Measurements from ENCODE around the gene TMEM256.

DNA sequence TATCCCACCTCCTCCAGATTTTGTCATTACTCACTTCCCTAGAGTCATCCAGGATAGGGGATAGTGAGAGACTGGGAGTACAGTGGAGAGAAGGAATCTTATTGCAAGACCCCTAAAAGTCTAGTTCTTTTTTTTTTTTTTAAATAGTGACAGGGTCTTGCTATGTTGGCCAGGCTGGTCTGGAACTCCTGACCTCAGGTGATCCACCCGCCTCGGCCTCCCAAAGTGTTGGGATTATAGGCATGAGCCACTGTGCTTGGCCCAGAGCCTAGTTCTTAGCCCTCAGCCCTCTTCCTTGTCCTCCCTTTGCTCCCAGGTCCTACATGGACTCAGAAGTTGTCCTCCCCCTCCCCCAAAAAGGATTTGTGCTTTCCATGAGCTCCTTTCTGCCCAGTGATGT, 38.2 kb upstream of the TMEM256 start:
- TF ChIP-seq, protein P1, sequence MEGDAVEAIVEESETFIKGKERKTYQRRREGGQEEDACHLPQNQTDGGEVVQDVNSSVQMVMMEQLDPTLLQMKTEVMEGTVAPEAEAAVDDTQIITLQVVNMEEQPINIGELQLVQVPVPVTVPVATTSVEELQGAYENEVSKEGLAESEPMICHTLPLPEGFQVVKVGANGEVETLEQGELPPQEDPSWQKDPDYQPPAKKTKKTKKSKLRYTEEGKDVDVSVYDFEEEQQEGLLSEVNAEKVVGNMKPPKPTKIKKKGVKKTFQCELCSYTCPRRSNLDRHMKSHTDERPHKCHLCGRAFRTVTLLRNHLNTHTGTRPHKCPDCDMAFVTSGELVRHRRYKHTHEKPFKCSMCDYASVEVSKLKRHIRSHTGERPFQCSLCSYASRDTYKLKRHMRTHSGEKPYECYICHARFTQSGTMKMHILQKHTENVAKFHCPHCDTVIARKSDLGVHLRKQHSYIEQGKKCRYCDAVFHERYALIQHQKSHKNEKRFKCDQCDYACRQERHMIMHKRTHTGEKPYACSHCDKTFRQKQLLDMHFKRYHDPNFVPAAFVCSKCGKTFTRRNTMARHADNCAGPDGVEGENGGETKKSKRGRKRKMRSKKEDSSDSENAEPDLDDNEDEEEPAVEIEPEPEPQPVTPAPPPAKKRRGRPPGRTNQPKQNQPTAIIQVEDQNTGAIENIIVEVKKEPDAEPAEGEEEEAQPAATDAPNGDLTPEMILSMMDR (IDR thresholded peaks at IDR 0.05; ENCODE audit: insufficient read depth, low read length) = no peak
- no peak for TF ChIP-seq POLR2AphosphoS5 (IDR thresholded peaks at IDR 0.05; ENCODE audit: low read depth)
